Upper lobe of right lung (tissue), 1 donor: ENCODE measurements around the gene ANKK1. TPM values are rescaled to one million over a fixed set of nuclear protein-coding genes. Genes with fewer than 3 reads are reported as not detected.

ENCODE experiments used
- ATAC-seq: fragments of 200-7000 bp; cut with Tn5 transposase; one replicate; pipeline ENCODE4 v1.9.1; 2020; ENCODE audit warnings: mild to moderate bottlenecking, moderate library complexity
- DNase-seq: peaks from one replicate; pipeline ENCODE4 v3.0.0-alpha.2; 2020
- H3K27ac ChIP-seq: fragments of 200-600 bp; one replicate; pipeline ENCODE4 v1.8.0; 2022
- H3K27me3 ChIP-seq: fragments of 200-600 bp; one replicate; pipeline ENCODE4 v1.8.0; 2022; ENCODE audit warnings: mild to moderate bottlenecking
- H3K36me3 ChIP-seq: fragments of 200-600 bp; one replicate; pipeline ENCODE4 v1.8.0; 2022
- H3K4me1 ChIP-seq: fragments of 200-600 bp; one replicate; pipeline ENCODE4 v1.8.0; 2022
- H3K4me3 ChIP-seq: fragments of 200-600 bp; one replicate; pipeline ENCODE4 v1.8.0; 2022; ENCODE audit warnings: mild to moderate bottlenecking
- H3K9me3 ChIP-seq: fragments of 200-600 bp; one replicate; pipeline ENCODE4 v1.8.0; 2022
- CTCF ChIP-seq: fragments of 200-600 bp; IDR thresholded peaks from one replicate; pipeline ENCODE4 v1.8.0; 2022; ENCODE audit warnings: antibody characterized with exemption
- intact Hi-C: fragments of 100-400 bp; cut with DNase I; formaldehyde crosslinking; loops from one replicate; pipeline ENCODE4 v1.11.0; 2022
- total RNA-seq: library from RNA; stranded (reverse); fragmentation: NEBNext Ultra II Directional; extraction: Animal tissue kit (Norgen Biotek cat#: 25700); gene quantifications from one replicate; pipeline ENCODE4 v1.2.1, GENCODE V29; 2021
- donor health status: DM: no; HTN: yes; CAD: no; lungs with severe emphysema.

ANKK1 gene
- total RNA-seq, 1 donor from 2014 or later, result not detected

- Histone ChIP-seq H3K27ac (no peak overlapping the region), H3K27me3 (no peaks in the 10 kb centered on the region), H3K9me3 (no peaks in the 10 kb centered on the region), H3K4me1 (no peaks in the 10 kb centered on the region), H3K4me3 (no peak overlapping the region), H3K36me3 (peaks cover 30% of the 10 kb centered on the region)
- no peak for DNase-seq
- intact Hi-C loops, result no loop called here
- no peak for TF ChIP-seq CTCF
- no peak for ATAC-seq
Observed at GRCh38 chr11:113349528-113349927, 38.1 kb upstream of the ANKK1 start.

GRCh38 chr11:113350336-113351067, 37.1 kb upstream of the ANKK1 start:
- no peak for ATAC-seq
- Histone ChIP-seq H3K4me1 (no peaks in the 10 kb centered on the region), H3K27me3 (no peaks in the 10 kb centered on the region), H3K4me3 (no peak overlapping the region), H3K36me3 (peaks cover 21% of the 10 kb centered on the region), H3K9me3 (no peaks in the 10 kb centered on the region), H3K27ac (no peak overlapping the region)
- DNase-seq, result no peak
- no peak for TF ChIP-seq CTCF
- intact Hi-C loops, result no loop called here

- no peak overlapping the region for H3K4me3 ChIP-seq
- no peak for ATAC-seq
- DNase-seq, result no peak
- H3K27me3 ChIP-seq, result no peaks in the 10 kb centered on the region
- H3K36me3 ChIP-seq, result peaks cover 21% of the 10 kb centered on the region
- no peak for TF ChIP-seq CTCF
- no peaks in the 10 kb centered on the region for H3K9me3 ChIP-seq
- intact Hi-C loops, result no loop called here
- no peaks in the 10 kb centered on the region for H3K4me1 ChIP-seq
- H3K27ac ChIP-seq, result no peak overlapping the region
Observed at GRCh38 chr11:113351068-113351450, 36.5 kb upstream of the ANKK1 start.

GRCh38 chr11:113351480-113351879, 36.1 kb upstream of the ANKK1 start:
- DNase-seq (no peak), ATAC-seq (no peak)
- H3K9me3 ChIP-seq, result no peaks in the 10 kb centered on the region
- no peaks in the 10 kb centered on the region for H3K27me3 ChIP-seq
- no peak overlapping the region for H3K4me3 ChIP-seq
- H3K27ac ChIP-seq, result no peak overlapping the region
- intact Hi-C loops, result no loop called here
- TF ChIP-seq CTCF, result no peak
- H3K36me3 ChIP-seq, result peaks cover 21% of the 10 kb centered on the region
- no peaks in the 10 kb centered on the region for H3K4me1 ChIP-seq

- ATAC-seq, result no peak
- intact Hi-C loops, result no loop called here
- no peak for TF ChIP-seq CTCF
- Histone ChIP-seq H3K36me3 (peaks cover 18% of the 10 kb centered on the region), H3K9me3 (no peaks in the 10 kb centered on the region), H3K4me3 (no peak overlapping the region), H3K27ac (no peak overlapping the region), H3K27me3 (no peaks in the 10 kb centered on the region), H3K4me1 (no peaks in the 10 kb centered on the region)
- DNase-seq, result no peak
Observed at GRCh38 chr11:113356203-113356602, 31.4 kb upstream of the ANKK1 start.

GRCh38 chr11:113363406-113363805, 24.2 kb upstream of the ANKK1 start:
- TF ChIP-seq CTCF, result no peak
- Histone ChIP-seq H3K9me3 (no peaks in the 10 kb centered on the region), H3K27me3 (no peaks in the 10 kb centered on the region), H3K4me3 (no peak overlapping the region), H3K36me3 (peaks cover 55% of the 10 kb centered on the region), H3K27ac (no peak overlapping the region), H3K4me1 (no peaks in the 10 kb centered on the region)
- ATAC-seq, result no peak
- intact Hi-C loops, result no loop called here
- DNase-seq, result no peak
